Adrenal gland (tissue), 5 donors: Measurements from ENCODE around the gene PIAS1.

Experiments
- CTCF ChIP-seq, 6 experiments: fragments of 450-650 bp in 4 of 6; fragments of 200-600 bp in 2 of 6; sonication (generic) in 1 of 6; IDR thresholded peaks; 1 replicate in 5 of 6; 2 replicates in 1 of 6; pipeline versions ENCODE4 v1.5.1 to v1.8.0; 2016 to 2021; ENCODE audit warnings: antibody characterized with exemption in 6 of 6, mild to moderate bottlenecking in 2 of 6, moderate library complexity in 1 of 6
- POLR2A ChIP-seq, 2 donors: fragments of 450-650 bp; IDR thresholded peaks; one replicate each; pipeline ENCODE4 v1.6.1; 2017; ENCODE audit warnings: antibody characterized with exemption in 2 of 2, mild to moderate bottlenecking in 2 of 2, moderate library complexity in 1 of 2
- donor health status: DM: no; HTN: no; CAD: no.

GRCh38 chr15:68061171-68061570 is 7.1 kb downstream of the PIAS1 start:
- TF ChIP-seq CTCF (IDR thresholded peaks at IDR 0.05) = no peak
- no peak for TF ChIP-seq POLR2A (IDR thresholded peaks at IDR 0.05)
